Prostate gland (tissue), 2 donors: Measurements from ENCODE around the gene DCST1. TPM values are rescaled to one million over a fixed set of nuclear protein-coding genes. Genes with fewer than 3 reads are reported as not detected.

ENCODE experiments used
- DNase-seq: peaks from one replicate; pipeline ENCODE4 v3.0.0-alpha.2; 2019; ENCODE audit warnings: low spot score
- H3K27ac ChIP-seq, 2 donors: fragments of 200-600 bp; sonication (generic); 2 replicates each; pipeline ENCODE4 v1.5.1; 2017 to 2019
- H3K27me3 ChIP-seq: fragments of 200-600 bp; sonication (generic); replicated peaks from 2 replicates; pipeline ENCODE4 v1.5.1; 2019; ENCODE audit not compliant: insufficient read depth
- H3K36me3 ChIP-seq, 2 donors: fragments of 200-600 bp; sonication (generic); 1 replicate in 1 of 2; 2 replicates in 1 of 2; pipeline versions ENCODE4 v1.5.1 to v1.8.1; 2017 to 2019
- H3K4me1 ChIP-seq: fragments of 200-600 bp; sonication (generic); replicated peaks from 2 replicates; pipeline ENCODE4 v1.5.1; 2019
- H3K4me3 ChIP-seq, 2 donors: fragments of 200-600 bp; sonication (generic); 2 replicates each; pipeline ENCODE4 v1.5.1; 2017 to 2019
- H3K9me3 ChIP-seq: fragments of 200-600 bp; sonication (generic); 2 replicates; pipeline ENCODE4 v1.5.1; 2017
- POLR2A ChIP-seq: fragments of 450-650 bp; IDR thresholded peaks from one replicate; pipeline ENCODE4 v1.6.1; 2016; ENCODE audit warnings: antibody characterized with exemption, mild to moderate bottlenecking
- POLR2AphosphoS5 ChIP-seq: sonication (generic); formaldehyde crosslinking; IDR thresholded peaks from one replicate; pipeline ENCODE4 v1.6.1; 2017; ENCODE audit warnings: antibody characterized with exemption
- WGBS: methylation state at CpG from one replicate; pipeline ENCODE4 v1.1.5; 2018; 5-methylcytosine and 5-hydroxymethylcytosine counted together
- intact Hi-C: fragments of 100-400 bp; cut with DNase I; formaldehyde crosslinking; loops from one replicate; pipeline ENCODE4 v1.14.2; 2022
- total RNA-seq, 2 donors: library from RNA; depleted of rRNA; stranded (reverse); fragments of >200 nt; gene quantifications; one replicate each; pipeline ENCODE4 v1.1.0, GENCODE V29; 2016
- TF ChIP-seq, protein P1 (sequence below), 4 experiments: fragments of 200-600 bp in 2 of 4; fragments of 450-650 bp in 2 of 4; sonication (generic) in 2 of 4; IDR thresholded peaks; 1 replicate in 3 of 4; 2 replicates in 1 of 4; pipeline ENCODE4 v1.5.1; 2016 to 2019; ENCODE audit warnings: antibody characterized with exemption in 4 of 4, mild to moderate bottlenecking in 2 of 4, moderate library complexity in 2 of 4

DCST1 gene
- total RNA-seq, 2 donors from 2014 or later: 0.51 TPM; not detected in 1

DNA sequence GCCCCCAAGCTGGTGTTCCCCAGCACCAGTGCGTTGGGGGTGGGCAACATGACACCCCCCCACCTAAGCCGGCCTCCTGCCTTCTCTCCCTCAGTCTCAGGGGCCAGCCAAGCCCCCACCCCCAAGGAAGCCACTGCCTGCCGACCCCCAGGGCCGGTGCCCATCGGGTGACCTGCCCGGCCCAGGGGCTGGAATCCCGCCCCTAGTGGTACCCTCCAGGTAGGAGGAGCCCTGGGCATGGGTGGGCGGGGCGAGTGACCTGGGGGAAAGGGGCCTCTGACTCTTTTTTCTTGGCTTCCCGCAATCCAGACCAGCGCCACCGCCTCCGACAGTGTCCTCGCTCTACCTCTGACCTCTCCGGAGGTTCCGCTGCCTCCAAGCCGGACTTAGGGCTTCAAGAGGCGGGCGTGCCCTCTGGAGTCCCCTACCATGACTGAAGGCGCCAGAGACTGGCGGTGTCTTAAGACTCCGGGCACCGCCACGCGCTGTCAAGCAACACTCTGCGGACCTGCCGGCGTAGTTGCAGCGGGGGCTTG, 28.6 kb downstream of the DCST1 start:
- Histone ChIP-seq H3K4me3 (no peak overlapping the region), H3K36me3 (peaks cover 0 to 12% of the 10 kb centered on the region in 2 donors), H3K27ac (peak overlapping the region in 1 of 2 donors; percentile 89), H3K9me3 (no peaks in the 10 kb centered on the region), H3K4me1 (peaks cover 10% of the 10 kb centered on the region), H3K27me3 (no peaks in the 10 kb centered on the region)
- TF ChIP-seq POLR2AphosphoS5 (no peak), POLR2A (no peak)
- TF ChIP-seq, protein P1, sequence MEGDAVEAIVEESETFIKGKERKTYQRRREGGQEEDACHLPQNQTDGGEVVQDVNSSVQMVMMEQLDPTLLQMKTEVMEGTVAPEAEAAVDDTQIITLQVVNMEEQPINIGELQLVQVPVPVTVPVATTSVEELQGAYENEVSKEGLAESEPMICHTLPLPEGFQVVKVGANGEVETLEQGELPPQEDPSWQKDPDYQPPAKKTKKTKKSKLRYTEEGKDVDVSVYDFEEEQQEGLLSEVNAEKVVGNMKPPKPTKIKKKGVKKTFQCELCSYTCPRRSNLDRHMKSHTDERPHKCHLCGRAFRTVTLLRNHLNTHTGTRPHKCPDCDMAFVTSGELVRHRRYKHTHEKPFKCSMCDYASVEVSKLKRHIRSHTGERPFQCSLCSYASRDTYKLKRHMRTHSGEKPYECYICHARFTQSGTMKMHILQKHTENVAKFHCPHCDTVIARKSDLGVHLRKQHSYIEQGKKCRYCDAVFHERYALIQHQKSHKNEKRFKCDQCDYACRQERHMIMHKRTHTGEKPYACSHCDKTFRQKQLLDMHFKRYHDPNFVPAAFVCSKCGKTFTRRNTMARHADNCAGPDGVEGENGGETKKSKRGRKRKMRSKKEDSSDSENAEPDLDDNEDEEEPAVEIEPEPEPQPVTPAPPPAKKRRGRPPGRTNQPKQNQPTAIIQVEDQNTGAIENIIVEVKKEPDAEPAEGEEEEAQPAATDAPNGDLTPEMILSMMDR (IDR thresholded peaks at IDR 0.05): no peak
- no peak for DNase-seq
- WGBS: 33% methylated on average over 27 of the region's 29 CpGs
- intact Hi-C loops: loop anchor here (10.0 kb wide), 1 partner anchor 507 kb away; the partner anchor contains the start of gene UBE2Q1

DNA sequence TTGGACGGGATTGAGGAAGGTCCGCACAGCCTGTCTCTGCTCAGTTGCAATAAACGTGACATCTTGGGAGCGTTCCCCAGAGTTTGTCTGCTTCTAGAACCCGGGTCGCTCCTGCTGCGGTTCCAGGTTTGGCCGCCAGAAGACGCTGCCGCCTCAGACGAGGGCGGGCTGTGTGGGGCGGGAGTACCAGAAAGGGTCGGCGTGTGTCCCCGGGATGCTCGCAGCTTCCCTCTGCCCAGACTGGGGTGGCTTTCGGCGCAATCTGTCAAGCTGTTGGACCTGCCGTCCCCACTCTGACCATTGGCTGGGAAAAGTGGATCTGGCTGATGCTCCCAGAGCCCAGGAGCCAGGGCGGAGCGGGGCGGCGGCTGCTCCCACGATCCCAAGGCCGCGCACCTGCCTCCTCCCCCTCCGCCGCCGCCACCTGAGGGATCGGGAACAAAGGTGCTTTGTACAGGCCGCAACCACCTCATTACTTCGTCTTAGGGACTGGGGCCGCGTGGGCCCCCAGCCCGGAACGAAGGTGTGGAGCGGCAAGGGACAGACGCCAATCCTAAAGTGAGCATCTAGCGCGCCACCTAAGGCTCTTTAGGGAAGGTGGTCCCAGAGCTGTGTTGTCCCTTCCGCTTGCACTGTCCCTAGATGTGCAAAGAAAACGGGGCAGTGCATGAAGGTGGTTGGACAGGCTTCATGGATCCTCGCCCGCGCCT, 29.2 kb downstream of the DCST1 start:
- Histone ChIP-seq H3K27me3 (no peaks in the 10 kb centered on the region), H3K4me3 (peak overlapping the region; percentile 68 to 69), H3K27ac (peak overlapping the region; percentile 89 to 91), H3K9me3 (no peaks in the 10 kb centered on the region), H3K36me3 (peaks cover 0 to 10% of the 10 kb centered on the region in 2 donors), H3K4me1 (peaks cover 10% of the 10 kb centered on the region)
- intact Hi-C loops: loop anchor here (1.0 to 10.0 kb wide), 2 partner anchors 21 to 508 kb away; partner anchors contain the start of gene UBE2Q1
- 8% methylated on average over 41 of the region's 46 CpGs for WGBS
- DNase-seq: peak; percentile 54
- TF ChIP-seq POLR2A: no peak
- TF ChIP-seq, protein P1 (IDR thresholded peaks at IDR 0.05): peak; percentile 75 to 88 (median 78)

DNA sequence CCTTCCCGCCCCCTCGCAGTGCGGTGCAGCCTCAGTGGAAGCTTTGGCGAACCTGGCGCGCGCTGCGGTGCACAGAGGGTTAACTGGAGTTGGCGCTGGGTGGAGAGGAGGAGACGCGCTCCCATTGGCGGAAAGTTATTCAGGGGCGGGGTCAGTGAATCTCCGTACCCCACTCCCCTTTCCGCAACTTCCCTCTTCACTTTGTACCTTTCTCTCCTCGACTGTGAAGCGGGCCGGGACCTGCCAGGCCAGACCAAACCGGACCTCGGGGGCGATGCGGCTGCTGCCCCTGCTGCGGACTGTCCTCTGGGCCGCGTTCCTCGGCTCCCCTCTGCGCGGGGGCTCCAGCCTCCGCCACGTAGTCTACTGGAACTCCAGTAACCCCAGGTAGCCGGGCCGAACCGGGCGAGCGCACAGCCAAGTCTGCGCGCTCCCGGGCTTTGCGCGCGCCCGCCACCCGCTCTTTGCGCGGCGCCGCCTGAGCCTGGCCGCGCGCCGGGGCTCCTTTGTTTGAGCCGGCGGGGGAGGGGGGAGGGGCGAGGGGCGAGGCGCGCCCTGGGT, 30.0 kb downstream of the DCST1 start, which contains the start of gene EFNA4:
TSS of gene EFNA4 (plus strand) at position 191 of the 561 bp plus-strand sequence. CDS start at position 275, 84 bp downstream.
- Histone ChIP-seq H3K36me3 (peaks cover 0 to 4% of the 10 kb centered on the region in 2 donors), H3K27me3 (no peaks in the 10 kb centered on the region), H3K27ac (peak within 1 kb of the TSS; percentile 89 to 91), H3K9me3 (no peaks in the 10 kb centered on the region), H3K4me1 (peaks cover 10% of the 10 kb centered on the region), H3K4me3 (peak within 1 kb of the TSS; percentile 68 to 69)
- TF ChIP-seq POLR2A (peak; percentile 79), POLR2AphosphoS5 (peak; percentile 84)
- TF ChIP-seq, protein P1 (IDR thresholded peaks at IDR 0.05): peak in 1 of 4 experiments; percentile 7
- peak; percentile 89 for DNase-seq
- 0% methylated on average over 36 of the region's 57 CpGs for WGBS
- intact Hi-C loops: loop anchor here (1.0 to 10.0 kb wide), 2 partner anchors 21 to 509 kb away; partner anchors contain the start of gene UBE2Q1

DNA sequence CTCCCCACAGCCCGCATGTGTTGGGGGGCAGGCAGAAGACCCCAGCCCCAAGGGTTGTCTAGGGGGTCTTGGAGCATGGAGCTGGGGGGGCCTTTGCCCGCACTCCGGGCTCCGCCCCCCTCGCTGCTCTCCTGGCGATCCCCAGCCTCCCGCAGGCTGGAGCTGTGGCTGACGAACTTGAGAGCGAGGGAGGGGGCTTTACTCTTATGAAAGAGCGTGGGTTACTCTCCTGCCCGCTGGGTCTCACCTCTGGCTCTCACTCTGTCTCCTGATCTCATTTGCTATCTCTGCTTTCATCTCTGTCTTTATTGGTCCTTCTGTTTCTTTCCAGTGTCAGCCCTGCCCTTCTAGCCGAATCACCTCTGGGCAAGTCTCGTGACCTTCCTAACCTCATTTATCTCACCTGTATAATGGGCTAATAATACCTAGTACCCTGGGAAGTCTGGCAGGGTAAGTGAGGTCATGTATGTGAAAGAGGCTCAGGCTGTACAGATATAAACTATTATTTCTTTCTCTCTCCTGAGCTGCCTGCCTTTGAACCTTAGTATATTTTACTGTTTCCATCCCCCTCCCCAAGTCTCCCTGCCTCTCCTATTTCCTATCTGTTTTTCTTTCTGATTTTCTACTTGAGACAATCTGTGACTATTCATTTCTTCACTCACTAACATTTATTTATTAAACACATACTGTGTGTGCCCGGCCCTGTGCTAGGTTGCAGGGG, 30.6 kb downstream of the DCST1 start:
- TF ChIP-seq POLR2A: no peak
- TF ChIP-seq, protein P1 (IDR thresholded peaks at IDR 0.05): no peak
- TF ChIP-seq POLR2AphosphoS5: no peak
- 7% methylated on average over 11 of the region's 14 CpGs for WGBS
- Histone ChIP-seq H3K4me3 (peak overlapping the region; percentile 68 to 69), H3K27ac (peak overlapping the region; percentile 89 to 91), H3K9me3 (no peaks in the 10 kb centered on the region), H3K27me3 (no peaks in the 10 kb centered on the region), H3K36me3 (no peaks in the 10 kb centered on the region), H3K4me1 (peaks cover 10% of the 10 kb centered on the region)
- DNase-seq: no peak
- intact Hi-C loops: loop anchor here (10.0 kb wide), 1 partner anchor 509 kb away; the partner anchor contains the start of gene UBE2Q1
